Measurements from ENCODE around the gene NPSR1. TPM values are rescaled to one million over a fixed set of nuclear protein-coding genes. Genes with fewer than 3 reads are reported as not detected.

Gene NPSR1
- total RNA-seq, 1 donor from 2014 or later = not detected

- no peak overlapping the region for H3K4me3 ChIP-seq (ENCODE audit: low read depth, low read length)
- no peak for TF ChIP-seq CTCF (conservative IDR thresholded peaks at IDR 0.05; ENCODE audit: low read depth, low read length)
- no peak for DNase-seq (ENCODE audit: low read depth)
Observed at GRCh38 chr7:34748728-34749089, 90.7 kb downstream of the NPSR1 start.

- DNase-seq (ENCODE audit: low read depth) = no peak
- no peak for TF ChIP-seq CTCF (conservative IDR thresholded peaks at IDR 0.05; ENCODE audit: low read depth, low read length)
- H3K4me3 ChIP-seq (ENCODE audit: low read depth, low read length) = no peak overlapping the region
Observed at GRCh38 chr7:34749446-34749845, 91.4 kb downstream of the NPSR1 start.

GRCh38 chr7:34750209-34750608 lies 92.2 kb downstream of the NPSR1 start:
- no peak for DNase-seq (ENCODE audit: low read depth)
- H3K4me3 ChIP-seq (ENCODE audit: low read depth, low read length) = no peak overlapping the region
- no peak for TF ChIP-seq CTCF (conservative IDR thresholded peaks at IDR 0.05; ENCODE audit: low read depth, low read length)

GRCh38 chr7:34750636-34751035 lies 92.6 kb downstream of the NPSR1 start:
- TF ChIP-seq CTCF (conservative IDR thresholded peaks at IDR 0.05; ENCODE audit: low read depth, low read length) = no peak
- DNase-seq (ENCODE audit: low read depth) = no peak
- no peak overlapping the region for H3K4me3 ChIP-seq (ENCODE audit: low read depth, low read length)

GRCh38 chr7:34751725-34752643 lies 94.0 kb downstream of the NPSR1 start:
- no peak for TF ChIP-seq CTCF (conservative IDR thresholded peaks at IDR 0.05; ENCODE audit: low read depth, low read length)
- H3K4me3 ChIP-seq (ENCODE audit: low read depth, low read length) = no peak overlapping the region
- DNase-seq (ENCODE audit: low read depth) = no peak

- DNase-seq (ENCODE audit: low read depth) = no peak
- no peak overlapping the region for H3K4me3 ChIP-seq (ENCODE audit: low read depth, low read length)
- no peak for TF ChIP-seq CTCF (conservative IDR thresholded peaks at IDR 0.05; ENCODE audit: low read depth, low read length)
Observed at GRCh38 chr7:34752929-34753328, 94.9 kb downstream of the NPSR1 start.

GRCh38 chr7:34755008-34755407 lies 97.0 kb downstream of the NPSR1 start:
- H3K4me3 ChIP-seq (ENCODE audit: low read depth, low read length) = no peak overlapping the region
- no peak for DNase-seq (ENCODE audit: low read depth)
- TF ChIP-seq CTCF (conservative IDR thresholded peaks at IDR 0.05; ENCODE audit: low read depth, low read length) = no peak
